ENCODE measurements around the gene EDDM3A.

DNA sequence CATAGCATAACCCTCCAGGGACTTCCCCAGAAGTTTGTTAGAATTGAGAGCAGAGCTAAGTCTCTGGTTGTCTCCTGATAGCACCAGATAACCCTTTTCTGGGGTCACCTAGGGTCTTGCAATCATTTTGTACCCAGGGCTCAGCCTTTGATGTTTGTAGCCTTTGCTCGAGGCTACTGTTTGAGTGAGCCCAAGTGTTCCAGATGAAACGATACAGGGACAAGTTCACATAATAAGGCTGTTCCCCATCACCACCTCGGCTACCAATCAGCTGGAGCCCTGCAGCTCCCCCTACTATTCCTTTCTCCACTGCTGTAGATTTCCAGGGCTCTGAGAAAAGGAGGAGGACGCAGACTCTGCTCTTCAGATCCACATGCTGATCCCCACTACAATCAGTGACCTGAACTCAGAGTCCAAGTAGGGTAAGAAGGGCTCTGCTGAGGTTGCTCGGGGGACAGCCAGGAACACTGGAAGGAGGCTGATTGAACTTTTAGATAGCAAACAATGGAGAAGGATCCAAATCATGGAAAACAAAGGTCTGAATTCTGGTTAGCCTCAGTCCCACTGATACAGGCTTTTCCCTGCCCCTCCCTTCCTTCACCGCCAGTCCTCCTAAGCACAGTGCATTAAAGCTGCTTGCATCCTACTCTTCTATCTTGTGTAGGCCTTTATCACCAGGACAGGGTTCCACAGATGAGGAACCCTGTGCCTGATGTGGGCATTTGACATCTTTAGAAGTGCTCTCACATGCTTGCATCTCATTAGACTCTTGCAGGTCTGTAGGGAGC, at the start of gene EDDM3A:
- TF ChIP-seq POLR2A (IDR thresholded peaks at IDR 0.05; ENCODE audit: low read depth, low read length) (no peak), TAF1 (IDR thresholded peaks at IDR 0.05; ENCODE audit: low read depth, low read length) (no peak), POLR2AphosphoS5 (IDR thresholded peaks at IDR 0.05; ENCODE audit: low read depth, low read length) (no peak), SPI1 (IDR thresholded peaks at IDR 0.05; ENCODE audit: low read depth, low read length) (no peak), PAX5 (IDR thresholded peaks at IDR 0.05; ENCODE audit: insufficient read depth, low read length, severe bottlenecking) (no peak), POU2F2 (IDR thresholded peaks at IDR 0.05; ENCODE audit: low read depth, low read length) (no peak)

Data from GM12891 (cell line).